ENCODE measurements around the gene KCNN1. TPM values are rescaled to one million over a fixed set of nuclear protein-coding genes. Genes with fewer than 3 reads are reported as not detected.

KCNN1 gene
- total and polyA plus RNA-seq, 9 of the 15 experiments (the other 6 are each of a cell fraction or from before 2014, with no cell fraction given): 0.01 to 6.2 (median 0.72) TPM

DNA sequence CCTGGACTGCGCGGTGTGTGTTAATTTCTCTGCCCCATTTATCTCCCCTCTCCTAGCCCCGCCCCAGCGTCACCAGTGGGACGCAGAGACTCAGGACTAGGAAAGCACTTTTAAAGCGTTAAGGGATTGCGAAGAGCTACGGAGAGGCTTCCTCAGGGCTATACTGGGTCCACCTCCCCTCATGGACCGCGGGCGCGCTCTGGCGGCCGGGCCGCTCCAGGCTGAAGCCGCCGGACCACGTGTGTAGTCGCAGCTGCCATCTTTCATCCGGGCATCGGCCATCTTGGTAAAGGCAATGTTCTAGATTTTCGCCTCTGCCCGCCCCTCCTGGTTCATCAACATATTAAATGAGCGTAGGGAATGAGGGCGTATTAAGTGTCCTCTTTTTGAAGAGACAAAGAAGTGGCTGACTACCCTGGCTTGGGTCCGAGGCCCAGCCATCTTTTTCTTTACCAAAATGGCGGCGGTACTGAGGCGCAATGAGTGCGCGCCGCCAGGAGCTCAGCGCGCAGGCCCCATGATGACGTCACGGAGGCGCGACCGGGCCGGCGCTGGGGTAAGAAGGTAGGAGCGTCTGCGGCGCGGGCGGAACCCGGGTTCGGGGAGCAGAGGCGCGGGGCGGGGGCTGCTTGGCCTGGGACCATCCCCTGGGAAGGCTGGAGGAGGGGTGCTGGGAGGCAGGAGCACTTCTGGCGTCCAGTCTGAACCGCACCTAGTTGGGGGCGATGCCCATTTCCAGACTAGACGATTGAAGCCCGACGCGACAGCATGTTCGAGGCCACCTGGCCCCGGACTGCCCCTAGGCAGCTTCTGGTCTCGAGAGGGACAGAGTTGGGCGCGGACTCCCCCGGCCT, 34.2 kb upstream of the KCNN1 start, which contains the start of gene CCDC124 (continued):
- TF ChIP-seq, protein P1, sequence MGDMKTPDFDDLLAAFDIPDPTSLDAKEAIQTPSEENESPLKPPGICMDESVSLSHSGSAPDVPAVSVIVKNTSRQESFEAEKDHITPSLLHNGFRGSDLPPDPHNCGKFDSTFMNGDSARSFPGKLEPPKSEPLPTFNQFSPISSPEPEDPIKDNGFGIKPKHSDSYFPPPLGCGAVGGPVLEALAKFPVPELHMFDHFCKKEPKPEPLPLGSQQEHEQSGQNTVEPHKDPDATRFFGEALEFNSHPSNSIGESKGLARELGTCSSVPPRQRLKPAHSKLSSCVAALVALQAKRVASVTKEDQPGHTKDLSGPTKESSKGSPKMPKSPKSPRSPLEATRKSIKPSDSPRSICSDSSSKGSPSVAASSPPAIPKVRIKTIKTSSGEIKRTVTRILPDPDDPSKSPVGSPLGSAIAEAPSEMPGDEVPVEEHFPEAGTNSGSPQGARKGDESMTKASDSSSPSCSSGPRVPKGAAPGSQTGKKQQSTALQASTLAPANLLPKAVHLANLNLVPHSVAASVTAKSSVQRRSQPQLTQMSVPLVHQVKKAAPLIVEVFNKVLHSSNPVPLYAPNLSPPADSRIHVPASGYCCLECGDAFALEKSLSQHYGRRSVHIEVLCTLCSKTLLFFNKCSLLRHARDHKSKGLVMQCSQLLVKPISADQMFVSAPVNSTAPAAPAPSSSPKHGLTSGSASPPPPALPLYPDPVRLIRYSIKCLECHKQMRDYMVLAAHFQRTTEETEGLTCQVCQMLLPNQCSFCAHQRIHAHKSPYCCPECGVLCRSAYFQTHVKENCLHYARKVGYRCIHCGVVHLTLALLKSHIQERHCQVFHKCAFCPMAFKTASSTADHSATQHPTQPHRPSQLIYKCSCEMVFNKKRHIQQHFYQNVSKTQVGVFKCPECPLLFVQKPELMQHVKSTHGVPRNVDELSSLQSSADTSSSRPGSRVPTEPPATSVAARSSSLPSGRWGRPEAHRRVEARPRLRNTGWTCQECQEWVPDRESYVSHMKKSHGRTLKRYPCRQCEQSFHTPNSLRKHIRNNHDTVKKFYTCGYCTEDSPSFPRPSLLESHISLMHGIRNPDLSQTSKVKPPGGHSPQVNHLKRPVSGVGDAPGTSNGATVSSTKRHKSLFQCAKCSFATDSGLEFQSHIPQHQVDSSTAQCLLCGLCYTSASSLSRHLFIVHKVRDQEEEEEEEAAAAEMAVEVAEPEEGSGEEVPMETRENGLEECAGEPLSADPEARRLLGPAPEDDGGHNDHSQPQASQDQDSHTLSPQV (IDR thresholded peaks at IDR 0.05): no peak
- peak; percentile 89 for TF ChIP-seq PHF20 (IDR thresholded peaks at IDR 0.05; ENCODE audit: partially characterized antibody)
- TF ChIP-seq RAD51 (IDR thresholded peaks at IDR 0.05; ENCODE audit: borderline replicate concordance, low read depth): peak; percentile 88
- TF ChIP-seq, protein P2, sequence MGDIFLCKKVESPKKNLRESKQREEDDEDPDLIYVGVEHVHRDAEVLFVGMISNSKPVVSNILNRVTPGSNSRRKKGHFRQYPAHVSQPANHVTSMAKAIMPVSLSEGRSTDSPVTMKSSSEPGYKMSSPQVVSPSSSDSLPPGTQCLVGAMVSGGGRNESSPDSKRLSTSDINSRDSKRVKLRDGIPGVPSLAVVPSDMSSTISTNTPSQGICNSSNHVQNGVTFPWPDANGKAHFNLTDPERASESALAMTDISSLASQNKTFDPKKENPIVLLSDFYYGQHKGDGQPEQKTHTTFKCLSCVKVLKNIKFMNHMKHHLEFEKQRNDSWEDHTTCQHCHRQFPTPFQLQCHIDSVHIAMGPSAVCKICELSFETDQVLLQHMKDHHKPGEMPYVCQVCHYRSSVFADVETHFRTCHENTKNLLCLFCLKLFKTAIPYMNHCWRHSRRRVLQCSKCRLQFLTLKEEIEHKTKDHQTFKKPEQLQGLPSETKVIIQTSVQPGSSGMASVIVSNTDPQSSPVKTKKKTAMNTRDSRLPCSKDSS (IDR thresholded peaks at IDR 0.05; ENCODE audit: low read depth, partially characterized antibody): no peak
- TF ChIP-seq, protein P3, sequence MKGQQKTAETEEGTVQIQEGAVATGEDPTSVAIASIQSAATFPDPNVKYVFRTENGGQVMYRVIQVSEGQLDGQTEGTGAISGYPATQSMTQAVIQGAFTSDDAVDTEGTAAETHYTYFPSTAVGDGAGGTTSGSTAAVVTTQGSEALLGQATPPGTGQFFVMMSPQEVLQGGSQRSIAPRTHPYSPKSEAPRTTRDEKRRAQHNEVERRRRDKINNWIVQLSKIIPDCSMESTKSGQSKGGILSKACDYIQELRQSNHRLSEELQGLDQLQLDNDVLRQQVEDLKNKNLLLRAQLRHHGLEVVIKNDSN (CRISPR knock-in tag; IDR thresholded peaks at IDR 0.05): peak; percentile 97
- TF ChIP-seq FOXM1 (IDR thresholded peaks at IDR 0.05; ENCODE audit: low read depth): no peak
- no peak for TF ChIP-seq FOXM1 (CRISPR knock-in tag; IDR thresholded peaks at IDR 0.05; ENCODE audit: low read depth)
- TF ChIP-seq JUN (IDR thresholded peaks at IDR 0.05; ENCODE audit: borderline replicate concordance, low read depth, low read length): peak; percentile 47
- no peak for TF ChIP-seq JUN (CRISPR knock-in tag; IDR thresholded peaks at IDR 0.05; ENCODE audit: borderline replicate concordance)
- TF ChIP-seq ZNF224 (CRISPR knock-in tag; IDR thresholded peaks at IDR 0.05): no peak
- TF ChIP-seq ZNF644 (tag; IDR thresholded peaks at IDR 0.05; ENCODE audit: low read depth): peak; percentile 100
- peak; percentile 87 for TF ChIP-seq ZKSCAN8 (CRISPR knock-in tag; IDR thresholded peaks at IDR 0.05)
- TF ChIP-seq MCM2 (IDR thresholded peaks at IDR 0.05; ENCODE audit: low read depth): no peak
- peak; percentile 94 for TF ChIP-seq SMAD4 (CRISPR knock-in tag; conservative IDR thresholded peaks at IDR 0.05)
- TF ChIP-seq, protein P4, sequence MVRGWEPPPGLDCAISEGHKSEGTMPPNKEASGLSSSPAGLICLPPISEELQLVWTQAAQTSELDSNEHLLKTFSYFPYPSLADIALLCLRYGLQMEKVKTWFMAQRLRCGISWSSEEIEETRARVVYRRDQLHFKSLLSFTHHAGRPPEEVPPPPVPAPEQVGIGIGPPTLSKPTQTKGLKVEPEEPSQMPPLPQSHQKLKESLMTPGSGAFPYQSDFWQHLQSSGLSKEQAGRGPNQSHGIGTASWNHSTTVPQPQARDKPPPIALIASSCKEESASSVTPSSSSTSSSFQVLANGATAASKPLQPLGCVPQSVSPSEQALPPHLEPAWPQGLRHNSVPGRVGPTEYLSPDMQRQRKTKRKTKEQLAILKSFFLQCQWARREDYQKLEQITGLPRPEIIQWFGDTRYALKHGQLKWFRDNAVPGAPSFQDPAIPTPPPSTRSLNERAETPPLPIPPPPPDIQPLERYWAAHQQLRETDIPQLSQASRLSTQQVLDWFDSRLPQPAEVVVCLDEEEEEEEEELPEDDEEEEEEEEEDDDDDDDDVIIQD (CRISPR knock-in tag; IDR thresholded peaks at IDR 0.05): no peak
- TF ChIP-seq DACH1 (IDR thresholded peaks at IDR 0.05; ENCODE audit: partially characterized antibody): no peak

All from K562 (cell line).